ENCODE measurements around the gene TPPP. TPM values are rescaled to one million over a fixed set of nuclear protein-coding genes. Genes with fewer than 3 reads are reported as not detected.

Gene TPPP
- polyA plus RNA-seq, 1 donor = 9.2 TPM

DNA sequence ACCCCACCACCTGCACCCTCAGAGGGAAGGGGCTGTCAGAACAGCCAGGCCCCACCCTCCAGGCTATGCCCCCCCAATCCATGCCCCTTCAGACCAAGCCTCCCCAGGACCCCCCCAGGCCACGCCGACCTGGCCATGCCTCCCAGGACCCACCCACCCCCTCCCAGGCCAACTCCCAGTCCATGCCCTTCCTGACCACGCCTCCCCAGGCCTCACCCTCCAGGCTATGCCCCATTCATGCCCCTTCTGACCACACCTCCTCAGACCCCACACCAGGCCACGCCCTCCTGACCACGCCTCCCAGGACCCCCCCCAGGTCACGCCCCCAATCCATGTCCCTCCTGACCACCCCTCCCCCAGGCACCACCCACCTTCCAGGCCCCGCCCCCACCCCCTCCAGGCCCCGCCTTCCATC, 27.6 kb downstream of the TPPP start:
- DNase-seq (ENCODE audit: low read depth) = no peak

DNA sequence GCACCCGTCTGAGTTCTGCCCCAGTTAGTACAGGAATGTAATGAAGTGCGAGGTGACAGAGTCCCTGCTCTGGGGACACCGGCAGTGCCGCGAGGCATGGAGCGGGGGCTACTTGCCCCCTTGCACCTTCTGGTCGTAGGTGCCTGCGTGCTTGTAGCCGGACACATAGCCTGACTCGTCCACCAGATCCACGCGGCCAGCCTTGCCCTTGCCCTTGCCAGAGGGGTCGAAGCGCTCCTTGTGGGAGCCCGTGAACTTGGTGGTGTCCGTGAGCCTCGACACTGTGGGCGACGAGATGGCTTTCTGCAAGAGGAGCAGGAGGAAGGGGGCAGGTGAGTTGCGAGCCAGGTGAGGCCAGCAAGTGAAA, 28.2 kb downstream of the TPPP start:
- DNase-seq (ENCODE audit: low read depth) = no peak

DNA sequence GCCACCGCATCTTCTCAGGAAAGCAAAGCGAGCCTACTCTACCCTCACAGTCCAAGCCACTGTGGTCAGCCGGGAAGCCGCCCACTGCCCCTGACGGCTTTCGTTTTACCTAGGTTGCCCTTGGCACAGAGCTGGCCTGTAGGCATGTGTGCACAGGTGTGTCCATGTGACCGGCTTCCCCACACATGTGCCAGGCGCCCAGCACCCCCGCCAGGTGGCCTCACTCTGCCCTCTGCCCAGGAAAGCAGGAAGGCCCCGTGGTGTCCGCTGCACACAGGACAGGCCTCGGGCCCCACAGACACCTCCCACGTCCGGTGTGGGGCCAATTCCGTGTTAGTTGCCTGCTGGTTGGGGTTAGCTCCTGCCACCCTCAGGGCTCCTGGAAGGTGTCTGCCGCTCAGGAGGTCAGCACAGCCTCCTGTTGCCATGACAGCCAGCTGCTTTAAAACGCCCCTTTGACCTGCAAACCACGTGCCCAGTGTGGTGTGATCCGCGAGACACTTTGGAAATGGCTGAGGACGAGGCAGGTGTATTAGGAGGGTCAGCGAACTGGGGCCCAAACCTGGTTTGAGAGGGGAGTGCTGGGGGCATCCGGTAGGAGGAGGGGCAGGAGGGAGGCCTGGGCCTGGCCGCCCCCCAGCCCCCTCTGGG, 28.7 kb downstream of the TPPP start:
- DNase-seq (ENCODE audit: low read depth) = no peak

DNA sequence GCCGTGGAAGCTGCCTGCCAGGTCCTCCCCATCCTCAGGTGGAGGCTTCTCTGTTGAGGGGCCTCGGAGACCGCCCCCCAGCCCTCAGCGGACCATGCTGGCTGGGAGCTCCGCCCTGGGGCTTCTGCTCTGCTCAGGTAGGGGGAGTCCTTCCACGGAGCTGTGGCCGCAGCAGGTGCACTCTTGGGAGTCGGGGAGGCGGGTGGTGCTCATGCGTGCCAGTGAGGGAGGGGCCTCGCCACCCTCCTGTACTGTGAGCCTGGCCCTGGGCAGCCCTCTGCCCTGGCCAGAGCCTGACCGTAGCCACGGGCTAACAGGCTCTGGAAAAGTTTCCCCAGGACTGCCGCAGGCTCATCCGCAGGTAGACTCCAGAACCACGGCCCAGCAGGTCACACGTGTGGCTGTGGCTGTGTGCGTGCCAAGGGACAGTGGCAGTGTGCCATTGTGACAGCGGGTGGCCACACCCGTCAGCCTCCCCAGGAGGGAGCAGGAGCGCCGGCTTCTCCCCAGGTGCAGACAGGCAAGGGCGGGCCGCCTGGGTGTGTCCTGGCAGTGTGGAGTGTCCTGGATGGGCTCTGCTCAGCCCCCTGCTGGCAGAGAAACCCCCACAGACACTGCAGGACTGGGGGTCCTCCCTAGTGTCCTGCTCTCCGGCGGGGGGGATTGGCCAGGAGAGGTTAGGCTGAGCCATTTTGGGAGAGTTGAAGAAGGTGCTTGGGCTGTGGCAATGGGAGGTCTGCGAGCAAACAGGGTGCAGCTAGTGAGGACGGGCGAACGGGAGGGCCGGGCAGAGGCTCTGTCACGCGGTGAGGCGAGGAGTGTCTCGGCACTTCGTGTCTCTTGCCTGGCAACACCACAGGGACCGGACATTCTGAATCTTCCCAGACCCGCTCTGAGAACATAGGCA, 29.5 kb downstream of the TPPP start:
- DNase-seq (ENCODE audit: low read depth) = no peak

DNA sequence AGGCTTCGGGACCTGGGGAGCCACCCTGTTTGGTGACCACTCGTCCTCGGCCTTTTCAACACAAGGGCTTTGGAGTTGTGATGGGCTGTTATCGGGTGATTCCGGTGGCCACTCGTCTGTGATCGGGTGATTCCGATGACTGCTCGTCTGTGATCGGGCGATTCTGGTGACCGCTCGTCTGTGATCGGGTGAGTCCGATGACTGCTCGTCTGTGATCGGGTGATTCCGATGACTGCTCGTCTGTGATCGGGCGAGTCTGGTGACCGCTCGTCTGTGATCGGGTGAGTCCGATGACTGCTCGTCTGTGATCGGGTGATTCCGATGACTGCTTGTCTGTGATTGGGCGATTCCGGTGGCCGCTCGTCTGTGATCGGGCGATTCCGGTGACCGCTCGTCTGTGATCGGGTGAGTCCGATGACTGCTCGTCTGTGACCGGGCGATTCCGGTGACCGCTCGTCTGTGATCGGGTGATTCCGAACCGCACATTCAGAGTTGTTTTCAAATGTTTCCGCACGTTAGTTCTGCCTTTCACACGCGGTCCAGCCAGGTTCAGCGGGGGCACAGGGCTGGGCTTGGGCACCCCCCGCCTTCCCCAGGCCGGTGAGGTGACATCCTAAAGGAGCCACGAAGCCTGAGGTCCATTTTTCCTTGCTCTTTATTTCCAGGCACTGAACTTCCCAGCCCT, 30.3 kb downstream of the TPPP start:
- DNase-seq (ENCODE audit: low read depth) = no peak

DNA sequence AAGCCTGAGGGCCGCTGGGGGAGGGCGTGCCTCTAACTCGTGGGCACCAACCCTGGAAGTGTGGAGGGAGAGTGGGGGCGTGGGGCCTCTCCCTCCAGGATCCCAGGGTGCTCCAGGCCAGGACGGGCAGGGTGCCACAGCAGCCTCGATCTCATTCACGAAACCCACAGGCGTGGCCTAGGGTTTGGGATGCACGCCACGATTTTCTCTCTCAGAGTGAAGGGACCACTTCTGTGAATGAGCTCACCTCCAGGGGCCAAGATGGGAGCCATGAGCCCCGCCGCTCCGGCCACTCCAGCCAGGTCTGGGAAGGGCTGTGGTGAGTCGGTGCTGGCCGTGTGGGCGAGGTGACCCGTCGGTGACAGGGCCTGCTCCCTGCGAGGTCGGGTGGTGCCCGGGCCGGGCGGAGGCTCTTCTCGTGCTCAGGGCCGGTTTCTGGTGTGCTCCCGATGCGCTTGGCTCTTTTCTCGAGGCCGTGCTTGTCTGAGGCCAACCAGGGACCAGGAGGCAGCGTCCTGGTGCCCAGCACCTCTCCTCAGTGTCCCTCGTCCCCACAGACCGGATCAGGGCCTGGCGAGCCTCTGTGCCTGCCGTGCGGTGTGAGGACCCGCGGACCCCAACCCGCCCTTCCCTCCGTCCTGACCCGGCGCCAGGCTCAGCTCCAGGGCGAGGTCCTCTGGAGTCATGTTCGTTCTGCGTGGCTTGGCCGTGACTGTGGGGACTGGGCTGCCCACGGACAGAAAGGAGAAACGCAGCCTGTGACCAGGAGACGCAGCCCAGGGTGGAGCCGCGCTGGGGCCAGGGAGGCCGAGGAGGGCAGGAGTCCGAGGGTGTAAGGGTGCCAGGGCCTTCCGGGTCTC, 31.0 kb downstream of the TPPP start:
- no peak for DNase-seq (ENCODE audit: low read depth)

DNA sequence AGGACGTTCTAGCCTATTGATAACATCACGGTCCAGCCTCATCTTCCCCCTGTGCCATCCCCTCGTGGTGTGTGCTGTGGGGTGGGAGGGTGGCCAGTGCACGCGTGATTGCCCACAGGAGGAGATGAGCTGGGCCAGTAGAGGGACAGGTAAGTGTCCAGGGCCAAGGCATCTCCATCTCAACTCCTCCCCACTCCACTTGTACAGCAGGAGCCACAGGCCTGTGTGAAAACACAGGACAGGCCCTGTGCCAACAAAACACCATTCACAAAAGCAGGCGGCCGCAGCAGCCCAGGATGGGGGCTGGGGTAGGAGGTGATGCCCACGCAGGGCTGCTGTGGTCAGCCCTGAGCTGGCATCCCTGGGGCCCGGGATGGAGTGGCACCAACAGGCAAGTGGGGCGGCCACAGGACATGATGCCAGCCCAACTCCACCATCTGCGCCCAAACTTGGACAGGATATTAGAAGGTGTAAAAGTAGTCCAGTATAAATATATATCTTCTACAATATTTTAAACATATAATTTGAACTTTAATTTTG, 32.6 kb downstream of the TPPP start:
- DNase-seq (ENCODE audit: low read depth) = no peak

DNA sequence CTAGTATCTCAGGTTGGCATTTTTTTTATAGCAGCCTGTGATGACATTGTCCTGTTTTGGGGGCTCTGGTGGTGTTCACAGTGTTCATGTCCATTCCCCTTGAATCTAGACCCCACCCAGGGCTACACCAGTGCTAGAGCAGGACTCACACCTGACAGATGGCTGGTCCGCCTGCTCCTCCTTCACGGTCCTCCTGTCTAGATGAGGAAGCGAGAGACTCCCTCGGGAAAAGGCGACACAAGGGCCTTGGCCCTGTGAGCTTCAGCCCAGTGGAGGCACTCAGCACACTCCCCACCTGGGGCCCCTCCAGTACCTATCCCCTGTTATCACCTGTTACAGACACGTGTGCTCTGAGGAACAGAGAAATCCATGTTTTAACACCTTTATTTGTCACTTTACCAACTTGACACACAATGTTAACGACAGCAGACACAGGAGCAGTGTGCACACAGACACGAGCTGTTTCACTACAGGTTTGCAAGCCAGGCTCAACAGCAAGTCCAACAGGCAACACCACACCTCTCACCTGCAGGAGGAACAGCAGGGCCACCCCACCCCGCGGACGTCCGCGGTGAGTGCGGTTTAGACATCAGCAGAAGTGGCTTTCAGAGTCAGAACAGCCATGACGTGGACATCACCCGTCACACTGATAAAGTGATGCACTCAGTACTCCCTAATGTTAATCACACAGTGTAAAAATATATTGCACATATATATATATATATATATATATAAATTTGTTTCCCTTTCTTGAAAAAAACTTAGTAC, 33.5 kb downstream of the TPPP start:
- DNase-seq (ENCODE audit: low read depth) = no peak

DNA sequence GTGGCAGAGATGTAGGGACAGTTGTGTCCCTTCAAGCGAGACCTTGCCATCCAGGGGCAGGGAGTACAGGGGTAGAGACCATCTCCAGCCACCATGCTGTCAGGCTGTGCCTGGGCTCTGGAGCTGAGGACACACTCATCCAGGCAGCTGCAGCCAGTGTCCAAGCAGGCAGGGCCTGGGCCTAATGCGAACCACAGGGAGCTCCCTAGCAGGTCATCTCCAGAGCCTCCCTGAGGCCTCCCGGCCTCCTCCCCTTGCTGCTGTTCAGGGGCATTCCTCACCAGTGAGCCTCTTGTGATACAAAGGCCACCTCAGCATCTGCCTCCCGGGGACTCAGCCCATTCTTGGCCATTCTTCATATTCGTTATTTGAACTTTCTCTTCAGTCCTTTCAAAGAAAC, 35.0 kb downstream of the TPPP start:
- no peak for DNase-seq (ENCODE audit: low read depth)

DNA sequence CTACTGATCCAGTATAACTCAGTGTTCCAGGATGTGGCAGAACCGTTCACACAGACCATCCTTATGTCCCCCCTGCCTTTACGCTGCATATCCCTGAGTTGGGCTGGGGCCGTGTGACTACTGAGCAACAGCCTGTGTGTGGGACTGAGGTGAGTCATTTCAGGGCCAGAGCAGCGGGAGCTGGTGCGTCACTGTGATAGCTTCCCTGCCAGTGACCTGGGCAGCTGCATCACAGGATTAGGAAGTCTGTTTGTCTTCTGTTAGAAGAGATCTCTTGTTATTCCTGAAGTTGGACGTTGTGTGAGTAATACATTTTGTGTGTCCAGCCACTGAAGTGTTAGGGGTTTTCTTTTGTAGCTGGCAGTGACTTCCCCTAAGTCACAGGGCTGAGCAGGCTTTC, 35.6 kb downstream of the TPPP start:
- no peak for DNase-seq (ENCODE audit: low read depth)

DNA sequence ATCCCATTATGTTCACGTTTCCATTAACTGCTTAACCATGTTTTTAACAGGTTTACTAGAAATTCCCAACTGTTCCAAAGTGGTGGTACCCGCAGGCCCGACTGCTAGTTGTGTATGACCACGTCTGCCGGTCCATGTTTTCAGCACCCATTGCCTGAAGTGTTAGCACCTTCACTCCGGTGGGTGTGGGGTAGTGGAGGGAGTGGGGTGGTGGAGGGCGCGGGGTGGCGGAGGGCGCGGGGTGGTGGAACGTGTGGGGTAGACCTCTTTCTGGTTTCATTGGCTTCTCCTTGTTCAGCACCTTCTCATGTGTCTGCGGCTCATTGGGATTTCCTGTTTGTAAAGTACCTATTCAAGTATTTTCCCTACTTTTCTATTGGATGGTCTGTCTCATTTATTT, 37.7 kb downstream of the TPPP start:
- no peak for DNase-seq (ENCODE audit: low read depth)

DNA sequence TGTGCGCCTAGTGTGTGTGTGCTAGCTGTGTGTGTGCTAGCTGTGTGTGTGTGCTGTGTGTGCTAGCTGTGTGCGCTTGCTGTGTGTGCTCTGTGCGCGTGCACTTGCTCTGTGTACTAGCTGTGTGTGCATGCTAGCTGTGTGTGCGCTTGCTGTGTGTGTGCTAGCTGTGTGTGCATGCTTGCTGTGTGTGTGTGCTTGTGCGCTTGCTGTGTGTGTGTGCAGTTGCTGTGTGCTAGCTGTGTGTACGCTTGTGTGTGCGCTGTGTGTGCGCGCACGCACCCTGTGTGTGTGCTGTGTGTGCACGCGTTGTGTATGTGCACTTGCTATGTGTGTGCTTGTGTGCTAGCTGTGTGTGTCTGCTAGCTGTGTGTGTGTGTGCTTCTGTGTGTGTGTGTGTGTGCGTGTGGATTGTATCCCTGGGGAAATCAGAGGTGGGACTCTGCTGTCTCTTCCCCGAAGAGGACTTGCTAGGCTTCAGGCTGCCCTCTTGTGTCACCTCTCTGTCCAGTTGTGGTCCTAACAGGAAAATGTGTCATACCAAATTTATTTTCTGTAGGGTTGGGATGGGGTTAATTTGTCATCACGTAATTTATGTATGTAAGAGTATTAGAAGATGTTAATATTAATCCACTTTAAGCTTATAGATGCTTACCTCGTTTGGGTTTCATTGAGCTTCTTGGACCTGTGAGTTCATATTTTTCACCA, 38.9 kb downstream of the TPPP start:
- no peak for DNase-seq (ENCODE audit: low read depth)

DNA sequence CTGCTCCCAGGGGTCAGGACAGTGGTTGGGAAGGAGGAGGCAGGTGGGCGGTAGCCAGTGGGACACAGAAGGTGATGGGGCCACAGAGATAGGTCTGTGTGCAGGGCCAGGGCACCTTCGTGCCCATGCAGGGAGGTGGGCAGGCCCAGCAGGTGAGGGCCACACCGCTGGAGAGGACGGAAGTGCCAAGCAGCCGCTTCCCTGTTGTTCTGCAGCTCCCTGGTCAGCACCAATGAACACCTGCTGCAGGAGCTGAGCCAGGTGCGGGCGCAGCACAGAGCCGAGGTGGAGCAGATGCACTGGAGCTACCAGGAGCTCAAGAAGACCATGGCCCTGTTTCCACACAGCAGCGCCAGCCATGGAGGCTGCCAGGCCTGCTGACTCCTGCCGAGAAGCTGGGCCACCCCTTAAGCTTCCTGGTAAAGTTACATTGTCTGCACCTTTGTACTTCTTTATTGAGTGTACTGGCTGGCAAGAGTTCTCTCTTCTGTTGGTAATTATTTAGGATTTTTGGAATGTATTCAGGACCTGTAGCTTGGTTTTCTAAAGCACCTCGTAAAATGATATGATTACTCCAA, 40.3 kb downstream of the TPPP start:
- DNase-seq (ENCODE audit: low read depth) = no peak

DNA sequence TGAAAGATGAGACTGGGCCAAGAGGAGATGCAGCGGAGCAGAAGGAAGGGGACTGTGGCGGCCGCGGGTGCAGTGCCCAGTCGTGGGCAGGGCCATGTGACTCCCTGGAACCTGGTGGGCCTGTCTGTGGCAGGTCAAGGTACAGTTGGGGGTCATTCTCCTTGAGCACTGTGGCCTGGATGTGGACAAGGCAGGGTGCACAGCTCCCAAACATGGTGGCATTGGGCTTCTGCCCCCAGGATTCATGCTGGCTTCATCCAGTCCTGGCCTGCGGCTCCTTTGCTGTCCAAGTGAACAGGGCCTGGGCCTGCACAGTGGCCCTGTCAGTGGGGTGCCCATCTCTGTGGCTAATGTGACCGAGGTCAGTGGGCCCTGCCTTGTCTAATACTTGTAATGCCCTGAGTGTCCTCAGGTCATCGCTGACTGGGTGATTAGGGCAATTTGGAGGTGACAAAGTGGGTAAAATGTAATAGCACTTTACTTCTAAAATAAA, 41.1 kb downstream of the TPPP start:
- DNase-seq (ENCODE audit: low read depth) = no peak

DNA sequence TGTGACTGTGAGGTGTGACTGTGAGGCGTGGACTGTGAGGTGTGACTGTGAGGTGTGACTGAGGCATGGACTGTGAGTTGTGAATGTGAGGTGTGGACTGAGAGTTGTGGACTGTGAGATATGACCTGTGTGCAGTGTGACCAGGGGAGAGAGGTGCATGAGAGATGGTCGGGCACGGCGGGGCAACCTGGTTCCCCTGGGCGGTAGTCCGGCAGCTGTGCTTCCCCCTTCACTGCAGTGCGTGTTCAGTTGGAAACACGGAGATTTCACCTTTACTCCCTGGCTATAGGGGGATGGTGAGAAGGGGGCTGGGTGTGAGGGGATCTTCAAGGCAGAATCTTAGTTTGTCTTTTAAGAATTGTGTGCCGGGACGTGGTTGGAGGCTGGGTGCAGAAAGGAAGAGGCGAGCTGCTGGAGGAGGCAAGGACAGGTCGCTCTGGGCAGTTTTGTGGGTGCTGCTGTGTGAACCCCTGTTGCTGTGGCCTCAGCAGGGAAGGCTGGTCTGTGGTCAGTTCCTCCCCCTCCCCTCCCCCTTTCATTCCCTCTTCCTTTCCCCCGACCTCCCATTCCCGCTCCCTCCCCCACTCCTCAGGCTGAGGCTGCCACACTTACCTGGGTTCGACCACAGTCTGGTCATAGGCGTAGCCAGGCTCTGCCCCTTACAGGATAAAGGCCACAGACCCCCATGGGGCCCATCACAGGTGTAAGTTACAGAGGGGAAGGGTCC, 41.7 kb downstream of the TPPP start:
- no peak for DNase-seq (ENCODE audit: low read depth)

DNA sequence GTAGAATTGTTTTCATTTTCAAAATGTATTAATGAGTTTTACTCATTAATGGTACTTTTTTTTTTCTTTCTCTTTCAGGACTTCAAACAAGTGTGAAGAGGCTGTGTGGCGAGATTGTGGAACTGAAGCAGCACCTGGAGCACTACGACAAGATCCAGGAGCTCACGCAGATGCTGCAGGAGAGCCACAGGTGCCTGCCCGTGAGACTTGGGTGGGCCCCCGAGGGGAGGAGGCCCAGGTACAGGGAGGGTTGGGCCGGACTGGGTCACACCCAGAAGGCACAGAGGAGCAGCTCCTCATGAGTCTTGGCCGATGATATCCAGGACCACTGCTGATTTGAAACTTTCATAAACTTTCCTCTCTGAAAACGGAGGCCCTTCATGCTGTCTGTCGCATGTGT, 45.4 kb downstream of the TPPP start:
- DNase-seq (ENCODE audit: low read depth) = no peak

DNA sequence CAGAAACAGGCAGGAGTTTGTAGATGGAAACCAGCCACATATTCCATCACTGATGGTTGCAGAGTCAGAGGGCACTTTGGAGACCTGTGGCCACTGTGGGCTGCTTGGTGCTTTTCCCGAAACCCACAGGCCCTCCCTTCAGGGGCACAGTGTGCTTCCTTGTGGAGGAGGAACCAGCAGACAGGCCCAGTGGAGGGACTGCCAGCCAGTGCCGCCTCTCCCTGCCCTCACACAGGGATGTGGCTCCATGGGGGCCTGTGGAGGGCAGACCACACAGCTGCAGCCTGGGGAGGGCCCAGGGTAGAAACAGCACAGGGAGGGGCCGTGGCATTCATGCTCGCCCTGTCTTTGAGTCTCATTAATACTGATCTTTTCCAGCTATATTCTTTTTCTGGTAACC, 45.8 kb downstream of the TPPP start:
- no peak for DNase-seq (ENCODE audit: low read depth)

DNA sequence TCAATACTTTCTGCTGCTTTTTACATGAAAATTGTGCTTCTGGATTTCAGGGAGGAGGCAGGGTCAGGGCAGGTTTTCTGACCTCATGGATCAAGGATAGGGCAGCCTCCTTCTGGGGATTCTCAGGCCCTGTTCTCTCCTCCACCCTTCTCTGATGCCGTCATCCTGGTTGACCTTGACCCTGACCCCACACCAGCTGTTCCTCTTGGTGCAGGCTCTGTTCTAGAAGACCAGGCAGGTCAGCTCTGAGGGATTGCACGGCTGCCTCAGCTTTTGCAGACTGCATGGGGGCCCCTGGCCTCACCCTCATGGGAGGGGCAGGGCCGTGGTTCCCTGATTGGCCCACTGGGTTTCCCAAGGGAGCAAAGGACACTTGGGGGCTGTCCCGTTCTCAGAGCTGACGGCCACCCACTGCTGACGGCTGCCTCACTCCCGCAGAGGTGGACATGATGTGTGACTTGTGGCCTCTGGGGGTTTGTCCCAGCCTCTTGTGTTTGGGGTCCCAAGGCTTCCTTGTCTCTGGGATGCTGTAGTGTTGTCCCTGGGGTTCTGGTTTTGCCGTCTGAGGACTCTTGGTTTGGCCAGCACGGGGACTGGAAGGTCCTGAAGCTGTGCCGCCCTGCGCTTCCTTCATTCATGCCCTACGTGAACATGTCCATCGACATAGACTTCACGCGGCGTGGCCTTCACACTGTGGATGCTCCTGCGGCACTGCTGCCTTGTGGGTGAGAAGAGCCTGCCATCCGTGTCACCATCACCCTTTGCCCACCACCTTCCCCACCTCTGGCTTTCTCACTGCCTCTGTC, 46.6 kb downstream of the TPPP start:
- no peak for DNase-seq (ENCODE audit: low read depth)
